ENCODE measurements around the gene DHCR7. TPM values are rescaled to one million over a fixed set of nuclear protein-coding genes. Genes with fewer than 3 reads are reported as not detected.

The DHCR7 gene
- total RNA-seq, 1 donor from 2014 or later = 36.7 TPM

- H3K79me2 ChIP-seq (ENCODE audit: low read depth) = peaks cover 37% of the 10 kb centered on the region
- H2AFZ ChIP-seq (replicated peaks) = no peak overlapping the region
- no peak overlapping the region for H3K4me3 ChIP-seq
- peaks cover 47% of the 10 kb centered on the region for H3K36me3 Mint-ChIP-seq
- H3K9me3 ChIP-seq (ENCODE audit: low read depth) = no peaks in the 10 kb centered on the region
- peaks cover 13% of the 10 kb centered on the region for H3K9me3 Mint-ChIP-seq
- H3K9ac ChIP-seq = no peak overlapping the region
- H3K4me2 ChIP-seq = no peak overlapping the region
- H3K27ac ChIP-seq = no peak overlapping the region
- peaks cover 10% of the 10 kb centered on the region for H4K20me1 ChIP-seq (ENCODE audit: low read depth)
- TF ChIP-seq, protein P1, sequence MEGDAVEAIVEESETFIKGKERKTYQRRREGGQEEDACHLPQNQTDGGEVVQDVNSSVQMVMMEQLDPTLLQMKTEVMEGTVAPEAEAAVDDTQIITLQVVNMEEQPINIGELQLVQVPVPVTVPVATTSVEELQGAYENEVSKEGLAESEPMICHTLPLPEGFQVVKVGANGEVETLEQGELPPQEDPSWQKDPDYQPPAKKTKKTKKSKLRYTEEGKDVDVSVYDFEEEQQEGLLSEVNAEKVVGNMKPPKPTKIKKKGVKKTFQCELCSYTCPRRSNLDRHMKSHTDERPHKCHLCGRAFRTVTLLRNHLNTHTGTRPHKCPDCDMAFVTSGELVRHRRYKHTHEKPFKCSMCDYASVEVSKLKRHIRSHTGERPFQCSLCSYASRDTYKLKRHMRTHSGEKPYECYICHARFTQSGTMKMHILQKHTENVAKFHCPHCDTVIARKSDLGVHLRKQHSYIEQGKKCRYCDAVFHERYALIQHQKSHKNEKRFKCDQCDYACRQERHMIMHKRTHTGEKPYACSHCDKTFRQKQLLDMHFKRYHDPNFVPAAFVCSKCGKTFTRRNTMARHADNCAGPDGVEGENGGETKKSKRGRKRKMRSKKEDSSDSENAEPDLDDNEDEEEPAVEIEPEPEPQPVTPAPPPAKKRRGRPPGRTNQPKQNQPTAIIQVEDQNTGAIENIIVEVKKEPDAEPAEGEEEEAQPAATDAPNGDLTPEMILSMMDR (IDR thresholded peaks at IDR 0.05) = no peak
- TF ChIP-seq EZH2 (IDR thresholded peaks at IDR 0.05) (no peak), EZH2phosphoT487 (IDR thresholded peaks at IDR 0.05) (no peak)
- H3K4me3 Mint-ChIP-seq = no peak overlapping the region
- peaks cover 24% of the 10 kb centered on the region for H3K4me1 Mint-ChIP-seq
- H3K27me3 ChIP-seq = no peaks in the 10 kb centered on the region
- no peak for DNase-seq (ENCODE audit: low spot score)
- peaks cover 6% of the 10 kb centered on the region for H3K36me3 ChIP-seq
- H3F3A ChIP-seq (ENCODE audit: low read depth) = peaks cover 13% of the 10 kb centered on the region
- no peaks in the 10 kb centered on the region for H3K27me3 Mint-ChIP-seq (ENCODE audit: insufficient read depth, low read depth)
- H3K4me1 ChIP-seq = peaks cover 14% of the 10 kb centered on the region
- H3K27ac Mint-ChIP-seq = no peak overlapping the region
Observed at GRCh38 chr11:71444811-71445210, 3.4 kb downstream of the DHCR7 start.

DNA sequence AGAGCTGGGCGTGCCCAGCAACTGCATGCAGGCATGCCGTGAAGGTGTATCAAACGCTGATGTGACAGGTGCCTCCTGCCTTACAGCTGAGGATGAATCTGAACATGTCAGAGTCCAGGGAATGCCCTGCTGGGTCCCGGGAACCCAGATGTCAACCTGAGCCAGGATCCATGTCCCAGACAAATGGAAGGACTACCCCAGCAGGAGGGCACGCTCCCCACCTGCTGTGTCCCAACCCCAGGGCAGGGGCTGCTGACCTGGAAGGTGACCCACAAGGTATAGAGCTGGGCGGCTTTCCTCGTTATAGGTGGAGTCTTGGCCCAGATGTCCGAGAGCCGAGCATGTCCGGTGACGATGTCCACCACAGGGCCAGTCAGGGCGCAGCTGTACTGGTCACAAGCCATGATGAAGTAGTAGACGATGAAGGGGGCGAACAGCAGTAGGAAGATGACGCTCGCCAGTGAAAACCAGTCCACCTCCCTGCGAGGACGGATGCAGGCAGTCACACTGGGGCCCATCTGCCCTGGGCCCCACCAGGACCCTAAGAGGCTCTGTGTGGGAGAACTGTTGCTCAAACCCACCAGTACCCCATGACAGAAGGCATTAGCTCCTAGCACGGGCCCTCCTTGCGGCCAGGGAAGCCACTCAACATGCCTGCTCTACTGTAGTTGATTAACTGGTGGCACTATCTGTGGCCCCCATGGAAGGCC lies 4.3 kb downstream of the DHCR7 start:
- H3K27me3 ChIP-seq = no peaks in the 10 kb centered on the region
- no peak overlapping the region for H3K4me3 ChIP-seq
- peaks cover 11% of the 10 kb centered on the region for H3K4me1 ChIP-seq
- H3K4me3 Mint-ChIP-seq = no peak overlapping the region
- no peak overlapping the region for H2AFZ ChIP-seq (replicated peaks)
- H3K79me2 ChIP-seq (ENCODE audit: low read depth) = peaks cover 27% of the 10 kb centered on the region
- no peaks in the 10 kb centered on the region for H3K9me3 ChIP-seq (ENCODE audit: low read depth)
- peaks cover 47% of the 10 kb centered on the region for H3K36me3 Mint-ChIP-seq
- H3K9me3 Mint-ChIP-seq = peaks cover 13% of the 10 kb centered on the region
- peaks cover 2% of the 10 kb centered on the region for H3K27me3 Mint-ChIP-seq (ENCODE audit: insufficient read depth, low read depth)
- H3K4me2 ChIP-seq = no peak overlapping the region
- H3K9ac ChIP-seq = no peak overlapping the region
- DNase-seq (ENCODE audit: low spot score) = no peak
- H3K27ac Mint-ChIP-seq = no peak overlapping the region
- H3K36me3 ChIP-seq = peaks cover 6% of the 10 kb centered on the region
- H3K27ac ChIP-seq = no peak overlapping the region
- H3K4me1 Mint-ChIP-seq = peaks cover 15% of the 10 kb centered on the region
- TF ChIP-seq, protein P1 (IDR thresholded peaks at IDR 0.05) = no peak
- no peak for TF ChIP-seq EZH2phosphoT487 (IDR thresholded peaks at IDR 0.05)
- no peak for TF ChIP-seq EZH2 (IDR thresholded peaks at IDR 0.05)
- peaks cover 12% of the 10 kb centered on the region for H3F3A ChIP-seq (ENCODE audit: low read depth)
- peaks cover 10% of the 10 kb centered on the region for H4K20me1 ChIP-seq (ENCODE audit: low read depth)

DNA sequence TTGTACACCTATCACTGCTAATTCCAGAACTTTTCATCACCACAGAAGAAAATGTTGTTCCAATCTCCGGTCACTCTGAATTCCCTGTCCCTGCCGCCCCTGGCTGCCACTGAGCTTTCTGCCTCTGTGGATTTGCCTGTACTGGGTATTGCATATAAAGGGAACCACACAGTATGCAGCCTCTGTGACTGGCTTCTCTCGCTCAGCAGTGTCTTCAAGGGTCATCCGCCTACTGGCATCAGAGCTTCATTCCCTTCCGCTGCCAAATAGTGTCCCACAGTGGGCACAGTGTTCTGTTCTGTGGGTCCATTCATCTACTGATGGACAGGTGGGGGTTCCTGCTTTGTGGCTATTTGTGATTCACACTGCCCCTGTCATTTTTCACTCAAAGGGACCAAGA lies 5.3 kb downstream of the DHCR7 start:
- peaks cover 11% of the 10 kb centered on the region for H3K4me1 ChIP-seq
- H2AFZ ChIP-seq (replicated peaks) = no peak overlapping the region
- H3K9ac ChIP-seq = no peak overlapping the region
- peaks cover 6% of the 10 kb centered on the region for H3K36me3 ChIP-seq
- H3K9me3 ChIP-seq (ENCODE audit: low read depth) = no peaks in the 10 kb centered on the region
- H4K20me1 ChIP-seq (ENCODE audit: low read depth) = peaks cover 10% of the 10 kb centered on the region
- peaks cover 24% of the 10 kb centered on the region for H3K79me2 ChIP-seq (ENCODE audit: low read depth)
- Mint-ChIP-seq H3K27ac (no peak overlapping the region), H3K4me3 (no peak overlapping the region), H3K9me3 (peaks cover 13% of the 10 kb centered on the region), H3K4me1 (peaks cover 15% of the 10 kb centered on the region), H3K36me3 (peaks cover 50% of the 10 kb centered on the region), H3K27me3 (ENCODE audit: insufficient read depth, low read depth) (peaks cover 2% of the 10 kb centered on the region)
- H3K27ac ChIP-seq = no peak overlapping the region
- no peak overlapping the region for H3K4me2 ChIP-seq
- H3K4me3 ChIP-seq = no peak overlapping the region
- no peaks in the 10 kb centered on the region for H3K27me3 ChIP-seq
- H3F3A ChIP-seq (ENCODE audit: low read depth) = peaks cover 12% of the 10 kb centered on the region
- TF ChIP-seq EZH2phosphoT487 (IDR thresholded peaks at IDR 0.05) (no peak), EZH2 (IDR thresholded peaks at IDR 0.05) (no peak)
- TF ChIP-seq, protein P1 (IDR thresholded peaks at IDR 0.05) = no peak
- no peak for DNase-seq (ENCODE audit: low spot score)
